SK-N-MC (cell line): ENCODE data around the gene KRT75.

ENCODE experiments used
- EZH2 ChIP-seq: fragments of 200-600 bp; sonication (generic); IDR thresholded peaks from one replicate; pipeline ENCODE4 v1.6.1; 2017; ENCODE audit warnings: antibody characterized with exemption
- POLR2AphosphoS5 ChIP-seq: IDR thresholded peaks from 2 replicates; pipeline ENCODE4 v1.6.1; 2012; ENCODE audit warnings: mild to moderate bottlenecking, low read depth, low read length, borderline replicate concordance

- TF ChIP-seq EZH2 = no peak
- TF ChIP-seq POLR2AphosphoS5 = no peak
These were observed 39.2 kb downstream of the KRT75 start for GRCh38 chr12:52394836-52395405.
